OCI-LY1 (cell line): ENCODE results near the gene OR5AU1.

Experiments used
- H2AFZ ChIP-seq: fragments of 200-600 bp; sonication (generic), shearing (Covaris generic); 2 replicates; pipeline ENCODE4 v1.6.0; 2014; ENCODE audit warnings: antibody characterized with exemption, mild to moderate bottlenecking, low read length
- H3F3A ChIP-seq: fragments of 200-600 bp; sonication (generic), shearing (Covaris generic); 2 replicates; pipeline ENCODE4 v1.6.0; 2014; ENCODE audit warnings: mild to moderate bottlenecking, antibody characterized with exemption, low read length, moderate library complexity; ENCODE audit not compliant: insufficient read depth
- H3K27ac ChIP-seq: fragments of 200-600 bp; sonication (generic); 2 replicates; pipeline ENCODE4 v1.5.1; 2014; ENCODE audit warnings: low read length, mixed run types, mild to moderate bottlenecking, low read depth; ENCODE audit not compliant: poor library complexity, severe bottlenecking
- H3K27me3 ChIP-seq: fragments of 200-600 bp; sonication (generic); 2 replicates; pipeline ENCODE4 v1.6.0; 2014; ENCODE audit warnings: antibody characterized with exemption, mild to moderate bottlenecking, low read length, moderate library complexity; ENCODE audit not compliant: insufficient read depth
- H3K36me3 ChIP-seq: fragments of 200-600 bp; sonication (generic); 2 replicates; pipeline ENCODE4 v1.6.1; 2014; ENCODE audit warnings: mild to moderate bottlenecking, antibody characterized with exemption, low read length, moderate library complexity, mixed read lengths; ENCODE audit not compliant: insufficient read depth
- H3K4me1 ChIP-seq: fragments of 200-600 bp; sonication (generic); 2 replicates; pipeline ENCODE4 v1.5.1; 2014; ENCODE audit warnings: mild to moderate bottlenecking, low read length, moderate library complexity; ENCODE audit not compliant: insufficient read depth, severe bottlenecking
- H3K4me2 ChIP-seq: fragments of 200-600 bp; sonication (generic), shearing (Covaris generic); 2 replicates; pipeline ENCODE4 v1.6.1; 2014; ENCODE audit warnings: low read length
- H3K4me3 ChIP-seq: fragments of 200-600 bp; sonication (generic); 2 replicates; pipeline ENCODE4 v1.5.1; 2014; ENCODE audit warnings: low read length, low read depth, mild to moderate bottlenecking, mixed read lengths; ENCODE audit not compliant: poor library complexity, severe bottlenecking
- H3K79me2 ChIP-seq: fragments of 200-600 bp; shearing (Covaris generic); 2 replicates; pipeline ENCODE4 v1.6.1; 2016; ENCODE audit warnings: mixed run types, low read length, mixed read lengths; ENCODE audit not compliant: insufficient read depth
- H3K9ac ChIP-seq: fragments of 200-600 bp; sonication (generic), shearing (Covaris generic); 2 replicates; pipeline ENCODE4 v1.6.1; 2014; ENCODE audit warnings: mild to moderate bottlenecking, low read length, mixed read lengths
- H3K9me2 ChIP-seq: fragments of 200-600 bp; sonication (generic), shearing (Covaris generic); 2 replicates; pipeline ENCODE4 v1.6.1; 2014; ENCODE audit warnings: low read depth, mild to moderate bottlenecking, low read length, mixed read lengths
- H3K9me3 ChIP-seq: fragments of 200-600 bp; shearing (Covaris generic); 2 replicates; pipeline ENCODE4 v1.6.1; 2014; ENCODE audit warnings: low read length, mixed read lengths
- H4K20me1 ChIP-seq: fragments of 200-600 bp; sonication (generic), shearing (Covaris generic); 2 replicates; pipeline ENCODE4 v1.6.0; 2016; ENCODE audit warnings: mild to moderate bottlenecking, low read length; ENCODE audit not compliant: insufficient read depth
- CTCF ChIP-seq: fragments of 200-600 bp; sonication (generic), shearing (Covaris generic); IDR thresholded peaks from 2 replicates; pipeline ENCODE4 v1.5.1; 2017; ENCODE audit warnings: mild to moderate bottlenecking, antibody characterized with exemption, low read length, moderate library complexity, mixed read lengths
- EZH2 ChIP-seq: fragments of 200-600 bp; sonication (generic), shearing (Covaris generic); IDR thresholded peaks from 2 replicates; pipeline ENCODE4 v1.8.0; 2017; ENCODE audit warnings: borderline replicate concordance, mixed run types, mild to moderate bottlenecking, antibody characterized with exemption, low read length, moderate library complexity, mixed read lengths

OR5AU1 gene

GRCh38 chr14:21191809-21192446 lies 36.1 kb upstream of the OR5AU1 start:
- TF ChIP-seq EZH2 (no peak), CTCF (no peak)
- peaks cover 4% of the 10 kb centered on the region; the same call in 1 of the 2 replicates for H3K27me3 ChIP-seq
- H3K4me3 ChIP-seq, result peak overlapping the region; percentile 39
- no peak overlapping the region for H3K9ac ChIP-seq
- no peaks in the 10 kb centered on the region for H3K36me3 ChIP-seq
- no peak overlapping the region for H2AFZ ChIP-seq
- no peaks in the 10 kb centered on the region for H4K20me1 ChIP-seq
- no peaks in the 10 kb centered on the region for H3F3A ChIP-seq
- no peaks in the 10 kb centered on the region for H3K9me3 ChIP-seq
- H3K4me1 ChIP-seq, result peaks cover 10% of the 10 kb centered on the region
- no peaks in the 10 kb centered on the region for H3K9me2 ChIP-seq
- H3K4me2 ChIP-seq, result peak overlapping the region; percentile 51
- H3K79me2 ChIP-seq, result no peaks in the 10 kb centered on the region
- no peak overlapping the region for H3K27ac ChIP-seq

GRCh38 chr14:21191261-21191808 lies 35.5 kb upstream of the OR5AU1 start:
- Histone ChIP-seq H3K9me3 (no peaks in the 10 kb centered on the region), H4K20me1 (no peaks in the 10 kb centered on the region), H3K4me1 (peaks cover 10% of the 10 kb centered on the region), H3K36me3 (no peaks in the 10 kb centered on the region), H3F3A (no peaks in the 10 kb centered on the region), H3K4me3 (peak overlapping the region; percentile 39), H3K9ac (no peak overlapping the region), H3K79me2 (no peaks in the 10 kb centered on the region), H3K27me3 (peaks cover 4% of the 10 kb centered on the region; the same call in 1 of the 2 replicates), H2AFZ (no peak overlapping the region), H3K9me2 (no peaks in the 10 kb centered on the region), H3K27ac (no peak overlapping the region), H3K4me2 (peak overlapping the region; percentile 51)
- TF ChIP-seq CTCF, result no peak
- TF ChIP-seq EZH2, result no peak

- H3K27me3 ChIP-seq, result no peaks in the 10 kb centered on the region
- H3F3A ChIP-seq, result no peaks in the 10 kb centered on the region
- H3K9me3 ChIP-seq, result no peaks in the 10 kb centered on the region
- no peak overlapping the region for H3K27ac ChIP-seq
- no peaks in the 10 kb centered on the region for H3K4me1 ChIP-seq
- no peak overlapping the region for H3K4me2 ChIP-seq
- TF ChIP-seq CTCF (no peak), EZH2 (no peak)
- H4K20me1 ChIP-seq, result no peaks in the 10 kb centered on the region
- no peaks in the 10 kb centered on the region for H3K9me2 ChIP-seq
- no peak overlapping the region for H2AFZ ChIP-seq
- no peaks in the 10 kb centered on the region for H3K79me2 ChIP-seq
- H3K9ac ChIP-seq, result no peak overlapping the region
- H3K4me3 ChIP-seq, result no peak overlapping the region
- H3K36me3 ChIP-seq, result no peaks in the 10 kb centered on the region
These were observed 29.6 kb upstream of the OR5AU1 start for GRCh38 chr14:21185491-21185890.
